ENCODE data around the gene OR52E5.
A peak's percentile ranks its signal among the peaks of the same experiment; 100 is the strongest.

Gene OR52E5

GRCh38 chr11:5922749-5923426 is 29.9 kb downstream of the OR52E5 start:
- H3K4me3 ChIP-seq (ENCODE audit: low read depth, low read length), result no peak overlapping the region
- no peak for TF ChIP-seq CTCF (conservative IDR thresholded peaks at IDR 0.05; ENCODE audit: low read depth, low read length)
- DNase-seq (ENCODE audit: low read depth), result peak; percentile 2

- no peak overlapping the region for H3K4me3 ChIP-seq (ENCODE audit: low read depth, low read length)
- no peak for DNase-seq (ENCODE audit: low read depth)
- no peak for TF ChIP-seq CTCF (conservative IDR thresholded peaks at IDR 0.05; ENCODE audit: low read depth, low read length)
These were observed 30.4 kb downstream of the OR52E5 start for GRCh38 chr11:5923427-5923776.

GRCh38 chr11:5923794-5924193 is 30.8 kb downstream of the OR52E5 start:
- DNase-seq (ENCODE audit: low read depth), result no peak
- TF ChIP-seq CTCF (conservative IDR thresholded peaks at IDR 0.05; ENCODE audit: low read depth, low read length), result no peak
- no peak overlapping the region for H3K4me3 ChIP-seq (ENCODE audit: low read depth, low read length)

- H3K4me3 ChIP-seq (ENCODE audit: low read depth, low read length), result no peak overlapping the region
- DNase-seq (ENCODE audit: low read depth), result no peak
- no peak for TF ChIP-seq CTCF (conservative IDR thresholded peaks at IDR 0.05; ENCODE audit: low read depth, low read length)
These were observed 35.3 kb downstream of the OR52E5 start for GRCh38 chr11:5928271-5928670.

GRCh38 chr11:5928811-5929210 is 35.8 kb downstream of the OR52E5 start:
- no peak for TF ChIP-seq CTCF (conservative IDR thresholded peaks at IDR 0.05; ENCODE audit: low read depth, low read length)
- H3K4me3 ChIP-seq (ENCODE audit: low read depth, low read length), result no peak overlapping the region
- no peak for DNase-seq (ENCODE audit: low read depth)

GRCh38 chr11:5929571-5930368 is 36.8 kb downstream of the OR52E5 start:
- no peak for TF ChIP-seq CTCF (conservative IDR thresholded peaks at IDR 0.05; ENCODE audit: low read depth, low read length)
- no peak for DNase-seq (ENCODE audit: low read depth)
- H3K4me3 ChIP-seq (ENCODE audit: low read depth, low read length), result no peak overlapping the region

GRCh38 chr11:5930614-5931013 is 37.6 kb downstream of the OR52E5 start:
- no peak overlapping the region for H3K4me3 ChIP-seq (ENCODE audit: low read depth, low read length)
- no peak for TF ChIP-seq CTCF (conservative IDR thresholded peaks at IDR 0.05; ENCODE audit: low read depth, low read length)
- DNase-seq (ENCODE audit: low read depth), result no peak
